ENCODE measurements around the gene TNFAIP8L3.

GRCh38 chr15:51065261-51065660 is 29.4 kb downstream of the TNFAIP8L3 start:
- TF ChIP-seq POLR2A (IDR thresholded peaks at IDR 0.05) (no peak), CTCF (IDR thresholded peaks at IDR 0.05 in 4 of 5, conservative IDR thresholded peaks at IDR 0.05 in 1 of 5) (no peak)
